HG03060 (cell line): ENCODE results near the gene PCDH9.

Experiments used
- ATAC-seq: cut with Tn5 transposase; IDR thresholded peaks from one replicate; pipeline ENCODE4 v1.9.1; 2021; ENCODE audit warnings: low read depth, moderate number of reproducible peaks; ENCODE audit not compliant: unreplicated experiment

The PCDH9 gene

GRCh38 chr13:66700117-66700601 lies 530.0 kb downstream of the PCDH9 start:
- no peak for ATAC-seq

GRCh38 chr13:66693656-66694055 lies 536.5 kb downstream of the PCDH9 start:
- no peak for ATAC-seq

DNA sequence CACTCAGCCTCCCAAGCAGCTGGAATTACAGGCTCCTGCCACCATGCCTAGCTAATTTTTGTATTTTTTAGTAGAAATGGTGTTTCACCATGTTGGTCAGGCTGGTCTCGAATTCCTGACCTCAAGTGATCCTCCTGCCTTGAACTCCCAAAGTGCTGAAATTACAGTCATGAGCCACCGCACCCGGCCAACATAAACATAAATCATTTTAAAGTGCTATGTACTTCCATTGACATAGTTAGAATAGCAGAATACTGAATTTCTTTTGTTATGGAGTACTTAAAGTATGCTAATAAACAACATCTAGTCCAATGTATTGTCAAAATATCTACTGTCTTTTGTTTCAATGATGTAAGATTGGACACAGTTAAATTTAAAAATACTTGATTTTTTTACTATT lies 539.0 kb downstream of the PCDH9 start:
- ATAC-seq = no peak

DNA sequence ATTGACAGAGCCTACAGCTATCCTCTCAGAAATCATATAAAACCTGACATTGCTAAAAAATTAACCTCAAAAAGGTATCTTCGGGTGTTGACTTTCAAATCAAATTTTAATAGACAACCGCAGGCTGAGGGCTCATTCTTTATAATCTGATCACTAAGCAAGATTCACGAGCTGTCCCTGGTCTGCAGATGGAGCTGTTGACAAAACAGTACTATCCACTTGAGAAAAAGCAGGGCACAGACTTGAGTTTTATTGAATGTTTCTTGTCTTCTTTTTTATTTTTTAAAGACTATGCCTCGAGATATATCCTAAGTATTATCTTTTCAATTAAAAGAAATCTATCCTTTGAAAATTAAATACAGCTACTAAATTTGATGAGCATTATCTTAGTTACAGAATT lies 540.5 kb downstream of the PCDH9 start:
- no peak for ATAC-seq

DNA sequence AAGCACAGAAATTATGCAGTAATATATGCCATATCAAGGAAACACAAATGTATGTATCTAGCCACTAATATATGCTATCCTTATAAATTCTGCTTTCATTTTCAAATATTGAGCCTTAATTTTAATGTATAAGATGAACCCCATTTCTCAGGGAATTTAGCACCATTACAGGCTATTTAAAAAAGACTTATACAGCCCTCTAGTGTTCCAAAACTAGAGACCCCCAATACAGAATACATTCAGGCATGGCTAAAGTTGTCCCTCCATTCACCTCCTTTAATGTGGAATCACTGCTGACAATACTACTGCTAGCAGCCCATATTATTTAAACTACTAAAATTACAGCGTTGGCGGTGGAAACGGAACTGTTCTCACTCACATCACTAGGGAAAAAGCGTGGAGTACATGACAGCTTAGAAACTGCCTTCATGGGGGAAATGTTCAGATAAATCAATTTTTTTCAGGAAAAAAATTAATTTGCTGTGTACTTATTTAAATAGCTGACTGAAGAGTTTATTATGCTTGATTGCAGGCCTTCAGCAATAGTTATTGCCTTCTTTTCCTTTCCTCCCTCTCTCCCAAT lies 541.0 kb downstream of the PCDH9 start:
- ATAC-seq = no peak

DNA sequence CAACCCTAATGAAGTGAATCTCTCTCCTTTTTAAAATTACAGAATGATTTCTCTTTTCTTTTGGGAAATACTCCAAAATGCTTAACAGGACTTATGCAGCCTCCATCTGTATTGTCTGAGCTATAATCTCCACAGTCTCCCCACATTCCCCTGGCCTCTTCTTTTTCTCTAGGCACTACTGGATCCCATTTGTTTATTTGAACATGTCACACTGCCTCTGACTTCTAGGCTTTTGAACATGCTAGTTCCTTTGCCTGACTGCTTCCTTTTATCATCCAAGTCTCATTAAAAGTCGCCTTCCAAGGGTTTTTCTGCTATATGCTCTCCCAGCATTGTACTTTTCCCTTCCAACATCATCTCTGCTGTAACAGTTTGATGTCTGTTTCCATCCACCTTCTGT lies 548.7 kb downstream of the PCDH9 start:
- ATAC-seq = no peak

GRCh38 chr13:66680031-66680430 lies 550.1 kb downstream of the PCDH9 start:
- no peak for ATAC-seq

DNA sequence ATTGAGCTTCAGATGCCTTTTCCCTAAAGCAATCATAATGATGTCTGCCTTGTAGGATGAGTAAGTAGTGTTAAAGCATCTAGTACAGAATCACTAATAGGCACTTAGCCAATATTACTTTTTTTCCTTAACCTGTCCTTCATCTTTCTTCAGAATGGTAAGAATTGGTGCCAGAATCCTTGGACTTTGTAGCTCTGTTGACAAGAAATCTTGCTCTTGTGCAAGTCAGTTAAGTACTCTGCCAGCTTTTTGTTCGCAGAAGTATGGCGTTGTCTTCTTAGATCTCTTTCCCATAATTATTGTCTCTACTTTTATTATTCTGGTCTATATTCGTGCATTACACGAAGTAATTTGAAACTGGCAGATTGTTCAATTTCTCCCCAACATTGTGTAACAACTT lies 554.5 kb downstream of the PCDH9 start:
- ATAC-seq = no peak

- no peak for ATAC-seq
Measured at GRCh38 chr13:66673401-66673800, 556.7 kb downstream of the PCDH9 start.

- ATAC-seq = no peak
Measured at GRCh38 chr13:66665991-66666390, 564.1 kb downstream of the PCDH9 start.

GRCh38 chr13:66663711-66664110 lies 566.4 kb downstream of the PCDH9 start:
- no peak for ATAC-seq

DNA sequence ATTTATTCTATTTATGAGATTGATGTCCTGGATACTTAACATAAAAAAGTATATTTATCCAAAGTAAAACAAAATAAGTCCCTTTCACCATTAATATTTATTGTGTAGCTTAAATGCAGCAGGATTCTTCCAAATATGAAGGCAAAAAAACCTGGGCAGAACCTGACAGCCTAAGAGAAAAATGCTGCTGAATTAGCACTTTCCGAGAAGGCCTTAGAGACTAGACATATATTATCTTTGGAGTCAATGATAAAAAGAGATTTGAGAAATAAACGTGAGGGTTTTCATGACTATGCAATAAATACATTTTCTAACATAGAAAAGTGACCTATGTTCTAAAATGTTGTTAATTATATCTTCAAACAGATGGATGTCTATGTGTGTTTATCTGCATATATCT lies 566.9 kb downstream of the PCDH9 start:
- ATAC-seq = no peak

- no peak for ATAC-seq
Measured at GRCh38 chr13:66661336-66661735, 568.8 kb downstream of the PCDH9 start.

- ATAC-seq = no peak
Measured at GRCh38 chr13:66660468-66660813, 569.7 kb downstream of the PCDH9 start.

GRCh38 chr13:66659701-66660467 lies 570.3 kb downstream of the PCDH9 start:
- no peak for ATAC-seq

DNA sequence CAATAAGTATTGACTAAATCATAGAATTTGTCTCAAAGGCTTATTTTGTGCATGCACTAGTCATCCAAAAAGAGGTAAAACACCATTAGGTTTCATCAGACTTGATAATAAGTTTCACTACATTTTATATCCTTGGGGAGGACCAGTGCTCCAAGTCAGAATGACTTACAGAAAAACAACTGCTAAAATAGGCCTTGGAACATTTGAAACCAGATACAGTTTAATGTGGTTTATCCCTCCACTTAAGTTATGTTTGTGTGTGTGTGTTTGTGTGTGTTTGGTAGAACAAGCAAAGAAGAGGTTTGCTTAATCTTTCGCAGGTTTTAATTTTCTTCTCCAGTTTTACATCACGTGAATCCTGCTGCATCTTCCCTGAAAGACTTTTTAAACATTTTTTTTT lies 570.9 kb downstream of the PCDH9 start:
- no peak for ATAC-seq

DNA sequence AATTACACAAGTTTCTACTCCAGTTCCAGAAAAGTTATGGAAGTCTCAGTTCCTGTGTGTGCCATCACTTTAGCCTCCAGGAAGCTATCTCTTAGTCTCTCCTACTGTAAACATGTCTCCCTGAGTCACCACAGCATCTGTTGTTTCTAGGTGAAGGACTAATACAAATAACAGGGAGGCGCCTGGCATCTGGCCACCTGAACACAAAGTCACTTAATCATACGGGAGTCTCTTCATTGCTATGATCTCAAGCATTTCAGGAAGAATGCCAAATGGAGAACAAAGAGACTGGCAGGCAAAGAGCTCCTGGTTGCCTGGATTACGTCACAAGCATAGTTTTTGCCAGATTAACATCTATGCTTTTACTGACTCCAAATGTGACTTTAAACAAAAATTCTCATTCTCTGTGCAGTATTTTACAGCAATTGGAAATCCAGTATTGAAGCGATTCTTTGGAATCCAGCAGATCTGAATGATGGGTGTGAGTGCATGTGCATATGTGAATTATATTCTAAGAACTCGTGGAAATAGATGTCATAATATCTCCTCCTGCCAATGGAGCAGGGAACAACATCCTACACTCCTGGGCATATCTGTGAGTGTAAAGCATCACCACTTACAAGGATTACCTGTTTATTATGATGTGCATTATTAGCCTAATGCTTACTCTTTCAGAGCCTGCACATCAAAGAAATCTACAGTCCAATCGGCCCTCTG lies 572.8 kb downstream of the PCDH9 start:
- no peak for ATAC-seq

DNA sequence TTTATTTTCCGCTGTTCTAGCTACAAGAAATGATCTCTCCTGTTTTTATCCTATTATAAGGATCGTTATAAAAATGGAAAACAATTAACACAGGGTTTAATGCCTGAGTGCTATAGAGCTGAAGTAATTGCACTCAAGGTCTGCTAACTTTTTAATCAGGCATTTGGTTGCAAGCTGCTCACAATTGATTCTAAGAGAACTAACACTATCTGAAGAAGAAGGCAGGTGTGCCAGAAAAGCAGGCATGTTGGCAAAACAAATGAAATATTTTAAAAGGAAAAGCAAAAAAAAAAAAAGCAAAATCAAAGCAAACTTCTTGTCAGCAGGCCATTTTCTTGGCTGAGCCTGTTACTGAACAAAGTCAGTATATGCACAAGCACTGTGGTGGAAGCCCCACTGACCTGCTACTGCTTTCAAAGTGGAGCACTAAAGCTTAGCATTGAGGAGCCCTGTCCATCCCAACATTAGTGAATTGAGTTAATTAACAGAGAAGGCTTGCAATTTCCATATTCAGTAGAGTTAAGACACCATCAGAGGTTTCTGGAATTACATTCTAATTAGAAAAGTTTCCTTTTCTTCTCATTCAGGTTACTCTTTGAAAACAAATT lies 574.2 kb downstream of the PCDH9 start:
- no peak for ATAC-seq

DNA sequence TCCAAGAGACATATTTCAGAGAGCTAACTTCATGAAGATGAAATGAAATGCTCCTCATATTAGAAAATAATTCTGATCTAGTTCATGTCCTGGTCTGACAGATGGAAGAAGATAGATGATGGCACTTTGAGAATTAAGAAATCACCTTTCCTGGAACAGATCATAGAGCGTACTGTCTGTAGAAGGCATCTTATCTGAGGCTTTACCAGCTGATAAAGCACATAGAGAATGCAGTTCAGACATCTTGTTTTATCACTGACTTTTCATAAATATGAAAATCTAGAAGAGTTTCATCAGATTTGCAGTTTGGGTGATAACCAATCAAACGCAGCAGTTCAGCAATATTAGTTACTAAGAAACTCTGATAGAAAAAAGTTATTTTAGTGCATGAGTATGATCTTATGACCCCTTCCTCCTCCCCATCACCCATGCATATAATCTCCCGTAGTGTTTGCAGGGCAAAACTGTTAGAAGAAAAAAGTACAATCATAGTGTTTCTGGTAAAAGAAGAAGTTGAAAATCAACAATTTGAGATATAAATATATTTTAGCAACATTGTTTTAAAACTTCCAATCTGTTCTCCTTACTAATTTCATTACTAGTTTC lies 585.2 kb downstream of the PCDH9 start:
- no peak for ATAC-seq

GRCh38 chr13:66640231-66640630 lies 589.9 kb downstream of the PCDH9 start:
- no peak for ATAC-seq

DNA sequence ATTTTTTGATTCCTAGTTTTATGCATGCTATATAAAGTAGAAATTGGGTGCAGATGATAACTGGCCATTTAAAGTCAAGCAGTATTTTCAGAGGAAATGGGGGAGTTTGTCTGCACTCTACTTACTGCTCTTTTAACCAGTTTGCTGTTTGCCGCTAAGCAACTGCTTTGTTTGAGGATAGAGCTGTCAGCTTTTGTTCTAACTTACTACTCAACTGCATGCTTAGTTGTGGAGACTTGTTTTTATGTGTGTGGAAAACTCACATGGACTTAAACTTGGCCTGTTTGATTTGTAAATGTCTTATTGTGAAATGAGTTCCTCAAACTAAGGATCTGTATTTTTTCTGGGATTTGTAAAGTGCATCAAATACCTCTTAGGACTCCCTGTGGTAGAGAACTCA lies 591.1 kb downstream of the PCDH9 start:
- ATAC-seq = no peak
